Mesenchymal stem cell (in vitro differentiated cells and primary cell): Measurements from ENCODE around the gene TMTC4.

ENCODE experiments used
- DNase-seq: peaks from one replicate; pipeline ENCODE4 v3.0.0-alpha.2; 2013
- H2AFZ ChIP-seq: one replicate; pipeline ENCODE4 v1.6.1; 2013; ENCODE audit warnings: low read depth, mild to moderate bottlenecking, control low read depth, inconsistent platforms, low read length, moderate library complexity
- H2AK5ac ChIP-seq: 2 replicates; pipeline ENCODE4 v1.6.1; 2013; ENCODE audit warnings: low read length, moderate library complexity, mild to moderate bottlenecking, inconsistent platforms; ENCODE audit not compliant: severe bottlenecking
- H2BK120ac ChIP-seq: one replicate; pipeline ENCODE4 v1.6.1; 2013; ENCODE audit warnings: low read depth, mild to moderate bottlenecking, inconsistent platforms, low read length, moderate library complexity
- H2BK12ac ChIP-seq, 2 experiments: one replicate each; pipeline ENCODE4 v1.6.1; 2013; ENCODE audit warnings: inconsistent platforms in 2 of 2, low read length in 2 of 2, mild to moderate bottlenecking in 2 of 2, moderate library complexity in 2 of 2, control low read depth in 1 of 2
- H2BK15ac ChIP-seq: one replicate; pipeline ENCODE4 v1.6.1; 2013; ENCODE audit warnings: mild to moderate bottlenecking, low read depth, inconsistent platforms; ENCODE audit not compliant: poor library complexity, severe bottlenecking
- H2BK5ac ChIP-seq: 2 replicates; pipeline ENCODE4 v1.6.1; 2013; ENCODE audit warnings: low read depth, mild to moderate bottlenecking, low read length, control low read depth, inconsistent platforms; ENCODE audit not compliant: poor library complexity, severe bottlenecking
- H3K14ac ChIP-seq, 2 experiments: one replicate each; pipeline ENCODE4 v1.6.1; 2013; ENCODE audit warnings: inconsistent platforms in 2 of 2, low read length in 2 of 2, control low read depth in 1 of 2, mild to moderate bottlenecking in 1 of 2, moderate library complexity in 1 of 2
- H3K18ac ChIP-seq, 2 experiments: one replicate each; pipeline ENCODE4 v1.6.1; 2013; ENCODE audit warnings: inconsistent platforms in 2 of 2, low read length in 2 of 2, control low read depth in 1 of 2, low read depth in 1 of 2, mild to moderate bottlenecking in 1 of 2
- H3K23ac ChIP-seq, 2 experiments: one replicate each; pipeline ENCODE4 v1.6.1; 2013; ENCODE audit warnings: inconsistent platforms in 2 of 2, low read length in 2 of 2, mild to moderate bottlenecking in 2 of 2, moderate library complexity in 2 of 2, control low read depth in 1 of 2
- H3K27ac ChIP-seq: 2 replicates; pipeline ENCODE4 v1.5.1; 2013; ENCODE audit warnings: mild to moderate bottlenecking, moderate library complexity, low read length, control low read depth, inconsistent platforms; ENCODE audit not compliant: poor library complexity, severe bottlenecking
- H3K27me3 ChIP-seq, 2 experiments: 2 replicates each; pipeline versions ENCODE4 v1.6.1 to v1.7.0; 2013; ENCODE audit warnings: low read length in 2 of 2, mild to moderate bottlenecking in 2 of 2, moderate library complexity in 2 of 2, control low read depth in 1 of 2, inconsistent platforms in 1 of 2; ENCODE audit not compliant: control insufficient read depth in 1 of 2, insufficient read depth in 1 of 2
- H3K36me3 ChIP-seq, 2 experiments: 2 replicates each; pipeline versions ENCODE4 v1.6.1 to v1.7.0; 2013; ENCODE audit warnings: low read length in 2 of 2, control low read depth in 1 of 2, inconsistent platforms in 1 of 2, low read depth in 1 of 2, mild to moderate bottlenecking in 1 of 2; ENCODE audit not compliant: insufficient read depth in 2 of 2, control insufficient read depth in 1 of 2
- H3K4ac ChIP-seq, 2 experiments: one replicate each; pipeline ENCODE4 v1.6.1; 2013; ENCODE audit warnings: inconsistent platforms in 2 of 2, low read length in 2 of 2, mild to moderate bottlenecking in 2 of 2, moderate library complexity in 2 of 2, control low read depth in 1 of 2, low read depth in 1 of 2
- H3K4me1 ChIP-seq: 2 replicates; pipeline ENCODE4 v1.6.1; 2013; ENCODE audit warnings: low read depth, low read length, control low read depth; ENCODE audit not compliant: control insufficient read depth, insufficient read depth
- H3K4me2 ChIP-seq: 2 replicates; pipeline ENCODE4 v1.6.1; 2013; ENCODE audit warnings: low read length, mild to moderate bottlenecking, inconsistent platforms; ENCODE audit not compliant: poor library complexity, severe bottlenecking
- H3K4me3 ChIP-seq, 2 experiments: 2 replicates each; pipeline versions ENCODE4 v1.5.1 to v1.7.0; 2013; ENCODE audit warnings: low read length in 2 of 2, mild to moderate bottlenecking in 2 of 2, control low read depth in 1 of 2, low read depth in 1 of 2; ENCODE audit not compliant: insufficient read depth in 1 of 2
- H3K79me1 ChIP-seq: replicated peaks from 2 replicates; pipeline ENCODE4 v1.6.1; 2013; ENCODE audit warnings: mild to moderate bottlenecking, control low read depth, low read length, inconsistent platforms; ENCODE audit not compliant: poor library complexity, severe bottlenecking
- H3K9ac ChIP-seq: 2 replicates; pipeline ENCODE4 v1.7.0; 2013; ENCODE audit warnings: mild to moderate bottlenecking, low read length, moderate library complexity
- H3K9me3 ChIP-seq: 2 replicates; pipeline ENCODE4 v1.7.0; 2013; ENCODE audit warnings: mild to moderate bottlenecking, low read length; ENCODE audit not compliant: control insufficient read depth
- H4K8ac ChIP-seq: one replicate; pipeline ENCODE4 v1.6.1; 2013; ENCODE audit warnings: inconsistent platforms, mild to moderate bottlenecking, low read length, moderate library complexity
- H4K91ac ChIP-seq: one replicate; pipeline ENCODE4 v1.6.1; 2013; ENCODE audit warnings: mild to moderate bottlenecking, low read length, inconsistent platforms
- WGBS: methylation state at CpG from one replicate; pipeline ENCODE4 v1.1.7; 2013; ENCODE audit warnings: mixed read lengths; 5-methylcytosine and 5-hydroxymethylcytosine counted together

Gene TMTC4

GRCh38 chr13:100611678-100612492, 62.7 kb downstream of the TMTC4 start:
- H4K8ac ChIP-seq, result no peak overlapping the region
- H2BK5ac ChIP-seq, result no peak overlapping the region
- peaks cover 1% of the 10 kb centered on the region for H3K4me1 ChIP-seq
- no peak overlapping the region for H4K91ac ChIP-seq
- no peak overlapping the region for H2BK12ac ChIP-seq
- no peak overlapping the region for H3K14ac ChIP-seq
- H3K18ac ChIP-seq, result no peak overlapping the region
- no peaks in the 10 kb centered on the region for H3K9me3 ChIP-seq
- H3K23ac ChIP-seq, result no peak overlapping the region
- no peak overlapping the region for H2BK120ac ChIP-seq
- WGBS, result 93% methylated on average over 9 of the region's 9 CpGs
- H3K27ac ChIP-seq, result no peak overlapping the region
- H3K79me1 ChIP-seq, result no peaks in the 10 kb centered on the region
- no peak overlapping the region for H3K4ac ChIP-seq
- H2AFZ ChIP-seq, result no peak overlapping the region
- H3K9ac ChIP-seq, result no peak overlapping the region
- H2AK5ac ChIP-seq, result no peak overlapping the region
- H2BK15ac ChIP-seq, result no peak overlapping the region
- no peaks in the 10 kb centered on the region for H3K27me3 ChIP-seq
- peaks cover 9 to 30% of the 10 kb centered on the region in 2 experiments for H3K36me3 ChIP-seq
- no peak overlapping the region for H3K4me3 ChIP-seq
- no peak overlapping the region for H3K4me2 ChIP-seq
- DNase-seq, result no peak

- H3K18ac ChIP-seq, result no peak overlapping the region
- H3K23ac ChIP-seq, result no peak overlapping the region
- no peak overlapping the region for H3K4me3 ChIP-seq
- H3K4me2 ChIP-seq, result no peak overlapping the region
- H4K91ac ChIP-seq, result no peak overlapping the region
- no peak overlapping the region for H3K27ac ChIP-seq
- no peak overlapping the region for H3K14ac ChIP-seq
- H3K27me3 ChIP-seq, result no peaks in the 10 kb centered on the region
- peaks cover 15 to 42% of the 10 kb centered on the region in 2 experiments for H3K36me3 ChIP-seq
- no peak overlapping the region for H2BK5ac ChIP-seq
- whole genome bisulfite sequencing, result 98% methylated on average over 5 of the region's 6 CpGs
- H3K4ac ChIP-seq, result no peak overlapping the region
- no peak overlapping the region for H2BK12ac ChIP-seq
- H3K9ac ChIP-seq, result no peak overlapping the region
- no peak overlapping the region for H4K8ac ChIP-seq
- peaks cover 1% of the 10 kb centered on the region for H3K4me1 ChIP-seq
- no peak for DNase-seq
- no peak overlapping the region for H2AK5ac ChIP-seq
- H2BK15ac ChIP-seq, result no peak overlapping the region
- H2BK120ac ChIP-seq, result no peak overlapping the region
- no peak overlapping the region for H2AFZ ChIP-seq
- H3K9me3 ChIP-seq, result no peaks in the 10 kb centered on the region
- H3K79me1 ChIP-seq, result no peaks in the 10 kb centered on the region
These were observed 63.9 kb downstream of the TMTC4 start for GRCh38 chr13:100610391-100611347.

- no peaks in the 10 kb centered on the region for H3K9me3 ChIP-seq
- H3K27me3 ChIP-seq, result no peaks in the 10 kb centered on the region
- 94% methylated on average over 4 of the region's 6 CpGs for WGBS
These were observed 65.7 kb downstream of the TMTC4 start for GRCh38 chr13:100608906-100609305.

GRCh38 chr13:100608489-100608888, 66.1 kb downstream of the TMTC4 start:
- Histone ChIP-seq H3K36me3 (peaks cover 15 to 48% of the 10 kb centered on the region in 2 experiments), H3K4me3 (no peak overlapping the region), H3K27ac (no peak overlapping the region), H2BK15ac (no peak overlapping the region), H2BK5ac (no peak overlapping the region), H3K4me1 (peaks cover 1% of the 10 kb centered on the region), H3K27me3 (no peaks in the 10 kb centered on the region), H3K79me1 (no peaks in the 10 kb centered on the region), H2AFZ (no peak overlapping the region), H3K23ac (no peak overlapping the region), H4K8ac (no peak overlapping the region), H3K9ac (no peak overlapping the region), H2BK12ac (no peak overlapping the region), H3K14ac (no peak overlapping the region), H2BK120ac (no peak overlapping the region), H3K18ac (no peak overlapping the region), H3K9me3 (no peaks in the 10 kb centered on the region), H3K4me2 (no peak overlapping the region), H3K4ac (no peak overlapping the region), H2AK5ac (no peak overlapping the region), H4K91ac (no peak overlapping the region)
- WGBS, result 97% methylated on average over 2 of the region's 3 CpGs
- no peak for DNase-seq

More at GRCh38 chr13:100608906-100609305, 65.7 kb downstream of the TMTC4 start:
- H4K8ac ChIP-seq, result peak overlapping the region; percentile 55
- no peak overlapping the region for H2BK120ac ChIP-seq
- H3K27ac ChIP-seq, result no peak overlapping the region
- no peak overlapping the region for H3K23ac ChIP-seq
- no peak overlapping the region for H3K9ac ChIP-seq
- no peak overlapping the region for H2AFZ ChIP-seq
- no peak overlapping the region for H3K4me2 ChIP-seq
- no peak overlapping the region for H3K14ac ChIP-seq
- no peaks in the 10 kb centered on the region for H3K79me1 ChIP-seq
- H2BK5ac ChIP-seq, result no peak overlapping the region
- no peak overlapping the region for H2AK5ac ChIP-seq
- no peak overlapping the region for H2BK15ac ChIP-seq
- peaks cover 15 to 48% of the 10 kb centered on the region in 2 experiments for H3K36me3 ChIP-seq
- no peak overlapping the region for H2BK12ac ChIP-seq
- peaks cover 1% of the 10 kb centered on the region for H3K4me1 ChIP-seq
- H3K4me3 ChIP-seq, result no peak overlapping the region
- H4K91ac ChIP-seq, result no peak overlapping the region
- DNase-seq, result no peak
- H3K4ac ChIP-seq, result no peak overlapping the region
- no peak overlapping the region for H3K18ac ChIP-seq
